Prostate gland (tissue), 2 donors: ENCODE data around the gene SLC37A4.

Experiments
- CTCF ChIP-seq, 4 experiments: fragments of 200-600 bp in 2 of 4; fragments of 450-650 bp in 2 of 4; sonication (generic) in 2 of 4; IDR thresholded peaks; 1 replicate in 3 of 4; 2 replicates in 1 of 4; pipeline ENCODE4 v1.5.1; 2016 to 2019; ENCODE audit warnings: antibody characterized with exemption in 4 of 4, mild to moderate bottlenecking in 2 of 4, moderate library complexity in 2 of 4
- POLR2A ChIP-seq: fragments of 450-650 bp; IDR thresholded peaks from one replicate; pipeline ENCODE4 v1.6.1; 2016; ENCODE audit warnings: antibody characterized with exemption, mild to moderate bottlenecking
- POLR2AphosphoS5 ChIP-seq: sonication (generic); formaldehyde crosslinking; IDR thresholded peaks from one replicate; pipeline ENCODE4 v1.6.1; 2017; ENCODE audit warnings: antibody characterized with exemption

- TF ChIP-seq CTCF (IDR thresholded peaks at IDR 0.05) (no peak), POLR2A (no peak), POLR2AphosphoS5 (no peak)
Observed at GRCh38 chr11:119042927-119043326, 12.2 kb upstream of the SLC37A4 start.
